Liver (tissue), 9 donors: Measurements from ENCODE around the gene PPP1R2. TPM values are rescaled to one million over a fixed set of nuclear protein-coding genes. Genes with fewer than 3 reads are reported as not detected.

ENCODE experiments used
- DNase-seq: peaks from one replicate; pipeline ENCODE4 v3.0.0-alpha.2; 2017; ENCODE audit warnings: low spot score
- H3K27ac ChIP-seq, 2 donors: one replicate each; pipeline ENCODE4 v1.7.0; 2013; ENCODE audit warnings: inconsistent platforms in 2 of 2, low read length in 2 of 2, control low read depth in 1 of 2, low read depth in 1 of 2, mild to moderate bottlenecking in 1 of 2
- H3K27me3 ChIP-seq, 4 donors: one replicate each; pipeline versions ENCODE4 v1.6.1 to v1.7.0; 2013; ENCODE audit warnings: low read length in 3 of 4, inconsistent platforms in 1 of 4, mild to moderate bottlenecking in 1 of 4, moderate library complexity in 1 of 4; ENCODE audit not compliant: control insufficient read depth in 4 of 4, insufficient read depth in 4 of 4
- H3K36me3 ChIP-seq, 4 donors: one replicate each; pipeline versions ENCODE4 v1.6.1 to v1.7.0; 2013; ENCODE audit warnings: low read length in 3 of 4, mild to moderate bottlenecking in 3 of 4, low read depth in 1 of 4, moderate library complexity in 1 of 4; ENCODE audit not compliant: control insufficient read depth in 4 of 4, insufficient read depth in 3 of 4
- H3K4me1 ChIP-seq, 4 donors: one replicate each; pipeline versions ENCODE4 v1.6.1 to v1.7.0; 2013; ENCODE audit warnings: low read length in 3 of 4, mild to moderate bottlenecking in 3 of 4, moderate library complexity in 1 of 4; ENCODE audit not compliant: control insufficient read depth in 4 of 4, insufficient read depth in 4 of 4
- H3K4me3 ChIP-seq, 3 donors: one replicate each; pipeline versions ENCODE4 v1.6.1 to v1.7.0; 2013; ENCODE audit warnings: low read length in 3 of 3, control low read depth in 1 of 3, low read depth in 1 of 3, mild to moderate bottlenecking in 1 of 3
- H3K9ac ChIP-seq, 2 donors: one replicate each; pipeline ENCODE4 v1.7.0; 2013; ENCODE audit warnings: low read length in 2 of 2, mild to moderate bottlenecking in 2 of 2, moderate library complexity in 2 of 2, control low read depth in 1 of 2, low read depth in 1 of 2
- H3K9me3 ChIP-seq, 4 donors: one replicate each; pipeline versions ENCODE4 v1.6.1 to v1.7.0; 2013; ENCODE audit warnings: low read length in 3 of 4; ENCODE audit not compliant: control insufficient read depth in 4 of 4
- ATF3 ChIP-seq: IDR thresholded peaks from 2 replicates; pipeline ENCODE4 v1.6.1; 2016; ENCODE audit warnings: antibody characterized with exemption
- CTCF ChIP-seq: fragments of 150-350 bp; IDR thresholded peaks from 2 replicates; pipeline ENCODE4 v1.5.1; 2017; ENCODE audit warnings: improper control_type of control experiment, low read depth, low read length; ENCODE audit not compliant: missing input control
- EGR1 ChIP-seq, 2 donors: IDR thresholded peaks; 2 replicates each; pipeline ENCODE4 v1.6.1; 2016 to 2018; ENCODE audit warnings: antibody characterized with exemption in 2 of 2, low read depth in 2 of 2
- FOXA1 ChIP-seq: IDR thresholded peaks from 2 replicates; pipeline ENCODE4 v1.6.1; 2016; ENCODE audit warnings: antibody characterized with exemption
- FOXA2 ChIP-seq: IDR thresholded peaks from 2 replicates; pipeline ENCODE4 v1.6.1; 2016; ENCODE audit warnings: antibody characterized with exemption
- GABPA ChIP-seq, 2 donors: IDR thresholded peaks in 1 of 2; conservative IDR thresholded peaks in 1 of 2; 2 replicates each; pipeline ENCODE4 v1.6.1; 2016; ENCODE audit warnings: antibody characterized with exemption in 2 of 2, mild to moderate bottlenecking in 1 of 2, moderate library complexity in 1 of 2
- HNF4A ChIP-seq, 2 donors: conservative IDR thresholded peaks; 2 replicates each; pipeline ENCODE4 v1.6.1; 2016; ENCODE audit warnings: antibody characterized with exemption in 2 of 2, mild to moderate bottlenecking in 2 of 2
- HNF4G ChIP-seq: IDR thresholded peaks from 2 replicates; pipeline ENCODE4 v1.6.1; 2016; ENCODE audit warnings: antibody characterized with exemption
- JUND ChIP-seq, 2 donors: IDR thresholded peaks; 2 replicates each; pipeline ENCODE4 v1.6.1; 2016; ENCODE audit warnings: antibody characterized with exemption in 2 of 2
- NR2F2 ChIP-seq: IDR thresholded peaks from 2 replicates; pipeline ENCODE4 v1.6.1; 2016; ENCODE audit warnings: antibody characterized with exemption
- RAD21 ChIP-seq, 2 donors: IDR thresholded peaks; 2 replicates each; pipeline ENCODE4 v1.6.1; 2016; ENCODE audit warnings: antibody characterized with exemption in 2 of 2, mild to moderate bottlenecking in 2 of 2
- REST ChIP-seq: IDR thresholded peaks from 2 replicates; pipeline ENCODE4 v1.6.1; 2016; ENCODE audit warnings: antibody characterized with exemption, mild to moderate bottlenecking
- RXRA ChIP-seq, 2 donors: IDR thresholded peaks; 2 replicates each; pipeline ENCODE4 v1.6.1; 2017 to 2018; ENCODE audit warnings: antibody characterized with exemption in 2 of 2, mild to moderate bottlenecking in 1 of 2
- SP1 ChIP-seq: IDR thresholded peaks from 2 replicates; pipeline ENCODE4 v1.6.1; 2018; ENCODE audit warnings: antibody characterized with exemption, mild to moderate bottlenecking
- TAF1 ChIP-seq: conservative IDR thresholded peaks from 2 replicates; pipeline ENCODE4 v1.6.1; 2016; ENCODE audit warnings: antibody characterized with exemption, mild to moderate bottlenecking
- ZBTB33 ChIP-seq: IDR thresholded peaks from 2 replicates; pipeline ENCODE4 v1.6.1; 2016; ENCODE audit warnings: antibody characterized with exemption
- WGBS: extraction: QIAGEN DNeasy Blood & Tissue Kit; methylation state at CpG from one replicate; pipeline ENCODE4 v1.1.7; 2013; 5-methylcytosine and 5-hydroxymethylcytosine counted together
- polyA plus RNA-seq, 2 donors: library from polyadenylated mRNA; stranded (reverse) in 1 of 2; unstranded in 1 of 2; fragments of 200-250 nt in 1 of 2; fragments of >200 nt in 1 of 2; fragmentation: Nextera tagmentation in 1 of 2; extraction: Ambion mirVana in 1 of 2; gene quantifications; one replicate each; pipeline versions ENCODE4 v1.2.1 to v1.2.3, GENCODE V29; 2013 to 2015
- total RNA-seq, 2 donors: library from RNA; depleted of rRNA; stranded (reverse); fragments of >200 nt; gene quantifications; one replicate each; pipeline ENCODE4 v1.2.3, GENCODE V29; 2014
- TF ChIP-seq, protein P1 (sequence below): IDR thresholded peaks from 2 replicates; pipeline ENCODE4 v1.6.1; 2016; ENCODE audit warnings: antibody characterized with exemption
- donor health status: healthy.
- donor health status: healthy.
- donor health status: healthy.
- donor health status: healthy.
- donor health status: healthy.

PPP1R2 gene
- total and polyA plus RNA-seq, 4 donors = 9.3 to 21.4 (median 16.0) TPM

DNA sequence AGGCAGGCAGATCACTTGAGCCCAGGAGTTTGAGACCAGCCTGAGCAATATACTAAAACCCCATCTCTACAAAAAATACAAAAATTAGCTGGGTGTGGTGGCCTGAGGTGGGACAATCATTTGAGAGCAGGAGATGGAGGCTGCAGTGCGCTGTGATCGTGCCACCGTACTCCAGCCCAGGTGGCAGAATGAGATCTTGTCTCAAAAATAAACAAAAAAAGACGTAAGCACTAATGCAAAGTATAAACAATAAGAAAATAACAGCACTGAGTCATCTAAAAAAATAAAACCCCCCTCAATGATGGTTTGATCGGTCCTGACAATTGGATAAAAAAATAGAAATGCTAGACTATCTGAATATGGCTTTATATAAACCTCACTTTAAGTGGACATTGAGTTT lies 3.6 kb downstream of the PPP1R2 start (continued):
- no peak for TF ChIP-seq REST

DNA sequence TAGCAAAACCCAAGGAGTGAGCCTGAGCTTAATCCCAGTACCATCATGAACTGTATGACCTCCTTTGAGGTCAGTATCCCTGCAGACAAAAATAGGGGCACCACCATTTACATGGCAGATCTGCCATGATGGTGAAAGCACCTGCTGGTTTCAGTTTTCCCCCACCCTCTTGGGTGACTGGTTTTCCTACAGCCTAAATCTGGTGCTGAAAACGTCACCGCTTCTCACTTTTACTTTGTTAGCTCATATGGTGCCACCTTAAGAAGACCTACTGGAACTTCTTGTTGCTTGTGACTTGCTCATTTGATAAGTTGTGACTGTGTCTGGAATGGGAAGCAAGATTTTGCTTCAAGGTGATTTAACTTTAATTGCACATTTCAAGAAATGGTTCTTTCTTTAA lies 5.1 kb downstream of the PPP1R2 start:
- TF ChIP-seq, protein P1, sequence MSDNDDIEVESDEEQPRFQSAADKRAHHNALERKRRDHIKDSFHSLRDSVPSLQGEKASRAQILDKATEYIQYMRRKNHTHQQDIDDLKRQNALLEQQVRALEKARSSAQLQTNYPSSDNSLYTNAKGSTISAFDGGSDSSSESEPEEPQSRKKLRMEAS = no peak
- TF ChIP-seq NR2F2 (no peak), HNF4A (conservative IDR thresholded peaks at IDR 0.05) (no peak), RAD21 (IDR thresholded peaks at IDR 0.05) (no peak)
- Histone ChIP-seq H3K4me3 (no peak overlapping the region), H3K4me1 (peaks cover 4 to 23% (median 7%) of the 10 kb centered on the region in 4 donors), H3K27me3 (no peaks in the 10 kb centered on the region), H3K9me3 (no peaks in the 10 kb centered on the region), H3K9ac (no peak overlapping the region), H3K27ac (no peak overlapping the region), H3K36me3 (no peaks in the 10 kb centered on the region)
- no peak for DNase-seq
- 85% methylated on average over 2 of the region's 2 CpGs for WGBS

- WGBS = 94% methylated on average over 5 of the region's 5 CpGs
- no peak overlapping the region for H3K27ac ChIP-seq
- H3K27me3 ChIP-seq = no peaks in the 10 kb centered on the region
- TF ChIP-seq FOXA2 (no peak), RXRA (IDR thresholded peaks at IDR 0.05) (no peak), CTCF (no peak), GABPA (IDR thresholded peaks at IDR 0.05 in 1 of 2, conservative IDR thresholded peaks at IDR 0.05 in 1 of 2) (no peak), ATF3 (no peak), SP1 (no peak), TAF1 (no peak), REST (no peak), ZBTB33 (no peak), NR2F2 (no peak), FOXA1 (no peak), HNF4A (conservative IDR thresholded peaks at IDR 0.05) (no peak), JUND (IDR thresholded peaks at IDR 0.05) (no peak), HNF4G (no peak), EGR1 (IDR thresholded peaks at IDR 0.05; ENCODE audit: low read depth in 2 of 2) (no peak)
- TF ChIP-seq, protein P1 = no peak
- DNase-seq = no peak
- no peak overlapping the region for H3K9ac ChIP-seq
- H3K4me3 ChIP-seq = no peak overlapping the region
- no peaks in the 10 kb centered on the region for H3K36me3 ChIP-seq
- H3K9me3 ChIP-seq = no peaks in the 10 kb centered on the region
- peaks cover 0 to 6% (median 0%) of the 10 kb centered on the region in 4 donors for H3K4me1 ChIP-seq
Measured at GRCh38 chr3:195535293-195535692, 7.8 kb downstream of the PPP1R2 start.
